ENCODE results near the gene DHRS7C. TPM values are rescaled to one million over a fixed set of nuclear protein-coding genes. Genes with fewer than 3 reads are reported as not detected.
"Not testable (repeated sequence)": the region's sequence is repeated elsewhere in the genome, so short reads cannot be mapped to it uniquely, and the experiment has no call there.

Gene DHRS7C
- total RNA-seq, 1 donor from 2014 or later: not detected

DNA sequence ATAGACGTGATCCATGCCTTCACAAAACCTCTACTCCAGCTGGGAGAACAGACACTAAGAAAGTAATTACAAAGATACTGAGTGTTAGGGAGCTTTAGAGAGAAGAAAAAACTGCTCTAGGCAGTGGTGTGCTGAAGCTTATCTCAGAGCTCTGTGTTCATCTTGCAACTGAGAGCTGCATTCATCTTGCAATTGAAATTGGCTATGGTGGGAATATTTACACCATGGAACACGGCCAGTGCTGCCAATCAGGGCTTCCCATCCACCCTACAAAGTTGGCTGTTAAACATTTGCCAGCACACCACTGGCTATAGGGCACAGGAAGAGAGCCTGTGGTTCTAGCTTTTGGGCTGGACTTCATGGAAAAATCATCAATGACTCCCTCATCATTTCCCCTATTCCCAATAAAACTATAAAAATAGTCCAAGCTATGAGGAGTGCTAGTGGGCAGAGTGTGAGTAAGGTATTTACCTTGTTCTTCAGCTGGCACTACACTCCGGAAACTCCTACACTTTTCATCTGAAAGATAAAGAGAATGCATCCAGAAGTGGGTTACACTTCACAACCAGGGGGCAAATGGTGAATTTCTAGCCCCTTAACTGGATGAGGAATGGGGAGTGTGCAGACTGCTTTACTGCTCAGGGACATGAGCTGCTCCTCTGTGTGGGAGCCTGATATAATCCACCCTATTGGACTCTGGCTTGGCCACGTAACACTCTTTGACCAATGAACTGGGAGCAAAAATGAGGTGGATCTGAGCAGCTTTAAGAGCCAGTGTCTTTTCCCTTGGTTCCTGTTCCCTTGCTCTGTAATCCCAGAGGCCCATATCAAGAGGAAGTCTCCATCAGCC lies 18.9 kb upstream of the DHRS7C start:
- DNase-seq (ENCODE audit: low read depth): no peak

DNA sequence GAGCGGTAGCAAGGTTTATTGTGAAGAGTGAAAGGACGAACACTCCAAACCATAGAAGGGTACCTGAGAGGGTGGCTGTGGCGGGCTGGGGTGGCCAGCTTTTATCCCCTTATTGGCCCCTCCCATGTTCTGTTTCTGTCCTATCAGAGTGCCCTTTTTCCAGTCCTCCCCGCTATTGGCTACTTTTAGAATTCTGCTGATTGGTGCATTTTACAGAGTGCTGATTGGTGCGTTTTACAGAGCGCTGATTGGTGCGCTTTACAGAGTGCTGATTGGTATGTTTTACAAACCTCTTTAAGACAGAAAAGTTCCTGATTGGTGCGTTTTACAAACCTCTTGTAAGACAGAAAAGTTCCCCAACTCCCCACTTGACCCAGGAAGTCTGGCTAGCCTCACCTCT lies 18.0 kb upstream of the DHRS7C start:
- DNase-seq (ENCODE audit: low read depth): no peak

- no peak for DNase-seq (ENCODE audit: low read depth)
Observed at GRCh38 chr17:9806699-9807098, 15.3 kb upstream of the DHRS7C start.

GRCh38 chr17:9805769-9806168 lies 14.4 kb upstream of the DHRS7C start:
- no peak for DNase-seq (ENCODE audit: low read depth)

DNA sequence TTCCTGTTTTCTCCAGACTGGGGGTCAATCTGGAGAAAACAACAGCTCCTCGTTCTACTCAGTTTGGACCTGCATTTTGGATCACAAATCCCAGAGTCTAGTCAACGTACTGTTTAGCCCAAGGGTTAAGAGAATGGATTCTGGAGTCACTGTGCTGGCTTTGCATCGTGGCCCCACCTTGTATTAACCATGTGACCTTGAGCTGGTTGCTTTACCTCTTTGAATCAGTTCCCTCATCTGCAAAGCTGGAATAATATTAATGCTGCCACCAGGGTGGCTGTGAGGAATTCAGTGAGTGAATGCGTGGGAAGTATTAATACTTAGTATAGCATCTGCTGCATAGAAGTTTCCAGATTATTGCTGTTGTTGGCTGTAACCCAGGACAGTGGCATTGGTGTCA lies 11.3 kb upstream of the DHRS7C start:
- no peak for DNase-seq (ENCODE audit: low read depth)

- no peak for DNase-seq (ENCODE audit: low read depth)
Observed at GRCh38 chr17:9802294-9802693, 10.9 kb upstream of the DHRS7C start.

DNA sequence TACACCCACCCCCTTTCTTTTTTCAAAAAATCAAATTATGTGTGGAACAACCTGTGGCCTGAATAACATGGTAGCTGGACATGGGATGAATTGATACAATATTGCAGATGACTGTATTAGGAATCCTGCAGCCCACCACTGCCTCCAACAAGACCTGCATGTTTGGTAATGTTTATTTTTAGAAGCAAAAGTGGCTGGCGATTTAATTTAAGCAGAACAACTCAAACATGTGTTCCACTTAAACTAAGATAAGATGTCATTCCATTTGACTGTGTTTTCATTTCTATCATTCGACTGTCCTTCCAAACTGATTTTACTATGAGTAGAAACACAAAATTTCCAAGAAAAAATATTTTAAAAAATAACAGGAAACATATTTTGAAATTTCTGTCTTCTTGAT lies 10.1 kb upstream of the DHRS7C start:
- no peak for DNase-seq (ENCODE audit: low read depth)

DNA sequence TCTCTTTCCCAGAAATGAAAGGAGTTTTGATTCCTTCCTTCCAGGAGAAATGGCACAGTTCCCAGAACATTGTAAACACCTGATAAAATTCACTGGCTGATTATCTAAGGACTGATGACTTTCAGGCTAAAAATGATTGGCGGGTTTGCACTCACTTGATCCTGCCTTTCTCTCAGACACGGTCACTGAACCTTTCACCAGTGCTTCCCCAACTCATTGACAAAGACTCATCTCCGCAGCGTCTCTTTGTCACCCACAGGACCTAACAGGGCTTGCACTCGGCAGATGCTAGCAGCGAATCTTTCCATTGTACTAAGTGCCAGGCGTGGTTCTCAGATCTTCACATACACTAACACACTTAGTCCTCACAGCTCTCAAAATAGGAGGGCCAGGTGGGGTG lies 7.3 kb upstream of the DHRS7C start:
- no peak for DNase-seq (ENCODE audit: low read depth)

DNA sequence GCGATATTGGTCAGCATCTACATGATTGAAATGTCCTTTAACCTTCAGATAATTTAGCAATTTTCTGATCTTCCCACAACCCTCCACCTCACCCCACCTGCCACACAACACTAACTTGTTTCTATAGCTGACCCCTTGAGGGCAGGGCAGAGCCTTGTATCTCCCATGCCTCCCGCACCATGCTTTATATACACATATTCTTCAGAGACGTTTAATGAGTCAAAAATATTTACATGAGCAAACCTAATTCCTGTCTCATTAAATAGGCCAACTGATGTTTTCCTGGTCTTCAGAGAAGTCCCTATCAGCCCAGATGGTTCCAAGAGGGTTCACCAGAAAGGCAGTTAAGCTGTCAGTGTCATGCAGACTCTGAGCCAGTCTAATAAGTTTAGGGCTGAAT lies 6.6 kb upstream of the DHRS7C start:
- DNase-seq (ENCODE audit: low read depth): no peak

DNA sequence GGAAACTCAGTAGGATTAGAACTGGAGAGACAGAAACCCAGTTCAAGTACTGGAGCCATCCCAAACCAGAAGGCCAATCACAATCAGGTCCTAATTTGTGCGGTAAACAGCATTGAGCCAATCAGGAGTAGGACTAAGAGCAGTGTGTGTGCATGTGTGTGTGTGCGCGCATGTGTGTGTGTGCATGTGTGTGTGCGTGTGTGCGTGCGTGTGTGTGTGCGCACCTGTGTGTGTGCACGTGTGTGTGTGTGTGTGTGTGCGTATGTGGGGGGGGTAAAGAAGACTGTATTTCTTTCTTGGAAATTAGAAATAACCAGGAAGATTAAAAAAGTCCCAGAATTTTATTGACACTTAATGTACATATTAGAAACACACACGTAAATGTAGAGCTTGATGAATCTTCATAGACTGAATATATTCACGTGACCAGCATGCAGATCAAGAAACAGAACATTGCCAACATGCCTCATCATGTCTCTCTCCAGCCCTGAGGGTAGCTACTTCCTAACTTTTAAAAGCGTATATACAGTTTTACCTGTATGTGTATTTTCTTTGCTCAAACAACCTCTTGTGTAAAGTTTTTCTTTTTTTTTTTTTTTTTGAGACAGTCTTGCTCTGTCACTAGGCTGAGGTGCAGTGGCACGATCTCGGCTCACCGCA lies 919 bp upstream of the DHRS7C start:
- DNase-seq (ENCODE audit: low read depth): no peak

- DNase-seq (ENCODE audit: low read depth): no peak
Observed at GRCh38 chr17:9790316-9790715, 1.1 kb downstream of the DHRS7C start.

GRCh38 chr17:9788601-9789000 lies 2.8 kb downstream of the DHRS7C start:
- DNase-seq (ENCODE audit: low read depth): no peak

DNA sequence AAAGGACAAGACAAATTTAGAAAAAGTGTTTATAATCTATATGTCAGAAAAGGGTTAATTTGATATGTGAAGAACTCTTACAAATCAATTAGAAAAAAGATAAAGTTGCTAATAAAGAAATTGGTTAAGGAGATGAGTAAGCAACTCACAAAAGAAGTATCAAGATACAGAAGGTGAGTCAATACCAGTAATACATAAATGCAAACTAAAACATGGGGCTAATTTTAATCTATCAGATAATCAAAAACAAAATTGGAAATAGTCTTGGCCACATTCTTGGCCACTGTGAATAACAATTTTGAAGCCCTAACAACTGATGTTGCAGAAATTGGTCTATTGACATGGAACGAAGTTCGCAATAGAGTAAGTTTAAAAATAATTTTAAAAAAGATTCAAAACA lies 6.8 kb downstream of the DHRS7C start:
- DNase-seq (ENCODE audit: low read depth): no peak

GRCh38 chr17:9783465-9783864 lies 7.9 kb downstream of the DHRS7C start:
- DNase-seq (ENCODE audit: low read depth): not testable (repeated sequence)

- no peak for DNase-seq (ENCODE audit: low read depth)
Observed at GRCh38 chr17:9783050-9783449, 8.3 kb downstream of the DHRS7C start.

GRCh38 chr17:9780552-9780951 lies 10.8 kb downstream of the DHRS7C start:
- DNase-seq (ENCODE audit: low read depth): no peak

GRCh38 chr17:9776911-9777310 lies 14.5 kb downstream of the DHRS7C start:
- no peak for DNase-seq (ENCODE audit: low read depth)

GRCh38 chr17:9772658-9773057 lies 18.7 kb downstream of the DHRS7C start:
- no peak for DNase-seq (ENCODE audit: low read depth)

DNA sequence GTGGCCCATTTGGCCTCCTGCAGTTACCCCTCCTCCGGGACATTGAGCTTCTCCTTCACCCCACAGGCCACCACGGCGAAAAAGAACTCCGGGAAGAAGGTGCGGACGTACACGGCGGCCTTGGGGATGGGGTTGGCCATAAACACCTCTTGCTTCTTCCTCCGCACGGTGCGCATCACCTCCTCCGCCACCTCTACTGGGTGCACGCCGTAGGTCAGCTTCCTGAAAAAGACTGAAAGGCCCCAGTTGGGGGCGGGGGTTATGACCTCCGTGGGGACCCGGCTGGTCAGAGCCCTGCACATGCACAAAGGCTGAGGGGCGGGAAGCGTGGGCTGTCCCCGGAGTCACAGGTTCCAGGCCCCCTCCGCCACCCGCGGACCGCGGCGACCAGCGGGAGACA lies 19.9 kb downstream of the DHRS7C start:
- DNase-seq (ENCODE audit: low read depth): no peak

DNA sequence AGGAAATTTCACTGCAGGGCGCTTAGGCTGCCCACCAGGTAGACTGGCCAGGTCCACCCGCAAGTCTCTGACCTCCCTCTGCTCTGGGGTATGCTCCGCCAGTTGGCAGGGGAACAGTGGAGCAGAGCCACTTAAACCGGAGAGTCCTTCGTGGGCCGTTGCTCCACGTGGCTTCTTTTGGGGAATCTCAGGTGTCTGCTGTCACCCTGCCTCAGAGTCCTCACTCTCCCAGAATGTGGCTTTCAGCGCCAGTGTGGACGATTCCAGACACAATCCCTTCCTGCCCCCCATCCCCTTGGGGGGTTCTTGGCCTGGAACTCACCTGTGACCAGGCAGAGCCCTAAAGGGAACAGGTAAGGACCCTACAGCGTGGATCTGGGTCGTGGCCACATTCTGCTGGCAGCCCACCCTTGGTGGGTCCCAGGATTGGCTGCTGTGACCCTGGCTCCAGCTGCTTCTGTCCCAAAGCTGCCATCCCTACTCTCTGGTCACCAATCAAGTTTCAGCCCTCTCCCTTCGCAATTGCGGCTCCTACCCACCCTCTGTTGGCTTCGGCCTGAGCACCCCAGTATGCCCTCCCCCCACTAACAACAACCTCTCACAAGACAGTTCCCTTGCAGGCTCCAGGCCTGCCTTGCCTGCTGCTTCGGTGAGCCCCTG lies 22.2 kb downstream of the DHRS7C start:
- DNase-seq (ENCODE audit: low read depth): no peak

- peak; percentile 46 for DNase-seq (ENCODE audit: low read depth)
Observed at GRCh38 chr17:9768381-9768934, 22.9 kb downstream of the DHRS7C start.

- no peak for DNase-seq (ENCODE audit: low read depth)
Observed at GRCh38 chr17:9767432-9767991, 23.9 kb downstream of the DHRS7C start.

All from renal cortical epithelial cell (primary cell).